Activated CD4-positive, alpha-beta T cell treated with anti-CD3 and anti-CD28 coated beads for 36 hours (primary cell): ENCODE measurements around the gene TTYH2. TPM values are rescaled to one million over a fixed set of nuclear protein-coding genes. Genes with fewer than 3 reads are reported as not detected.
"Not testable (repeated sequence)": the region's sequence is repeated elsewhere in the genome, so short reads cannot be mapped to it uniquely, and the experiment has no call there.

Source experiments
- ATAC-seq: fragments of 200-7000 bp; cut with Tn5 transposase; one replicate; pipeline ENCODE4 v1.10.0; 2021; ENCODE audit warnings: mild to moderate bottlenecking, moderate library complexity
- CTCF ChIA-PET: fragments of 350-600 bp; sonication (Branson Sonifier 250); formaldehyde crosslinking; loops from one replicate; lab custom pipeline; 2021; ENCODE audit warnings: antibody characterized with exemption; lab: Charles Lee
- POLR2A ChIA-PET: fragments of 350-600 bp; sonication (Branson Sonifier 250); formaldehyde crosslinking; loops from one replicate; lab custom pipeline; 2021; ENCODE audit warnings: antibody characterized with exemption, inconsistent platforms; lab: Charles Lee
- DNase-seq: peaks from one replicate; pipeline ENCODE4 v3.0.0-alpha.2; 2020
- H3K27ac Mint-ChIP-seq: one replicate; pipeline ENCODE4 v1.8.0; 2021; ENCODE audit warnings: mixed read lengths
- H3K27me3 Mint-ChIP-seq: one replicate; pipeline ENCODE4 v1.8.0; 2021; ENCODE audit warnings: mixed read lengths
- H3K36me3 Mint-ChIP-seq: one replicate; pipeline ENCODE4 v1.8.0; 2021; ENCODE audit warnings: low read depth, mixed read lengths
- H3K4me1 Mint-ChIP-seq: one replicate; pipeline ENCODE4 v1.8.0; 2021; ENCODE audit warnings: mixed read lengths
- H3K4me3 Mint-ChIP-seq: one replicate; pipeline ENCODE4 v1.8.0; 2021; ENCODE audit warnings: mild to moderate bottlenecking, moderate library complexity, mixed read lengths
- H3K9me3 Mint-ChIP-seq: one replicate; pipeline ENCODE4 v1.8.0; 2021; ENCODE audit warnings: low read depth, mixed read lengths
- intact Hi-C, 2 experiments: fragments of 100-400 bp; cut with DNase I in 1 of 2; cut with micrococcal nuclease in 1 of 2; formaldehyde crosslinking; loops; one replicate each; pipeline versions ENCODE4 v1.14.2 to v1.15.1; 2022 to 2024; cut with DNase I, micrococcal nuclease
- total RNA-seq, 2 experiments: library from RNA; stranded (reverse); gene quantifications; one replicate each; pipeline ENCODE4 v1.2.3, GENCODE V29; 2021

TTYH2 gene
- total RNA-seq, 2 experiments from 2014 or later: 2.7 to 3.4 TPM

- ChIA-PET CTCF (interaction anchor here (0.6 to 1.4 kb wide), 4 partner anchors 11 to 89 kb away, joined by 3 to 6 read pairs (median 4); partner anchors contain the start of gene TTYH2), POLR2A (interaction anchor here (0.9 to 1.2 kb wide), 3 partner anchors 16 to 76 kb away, joined by 3 to 4 read pairs (median 4); no protein-coding TSS in a partner anchor)
- H3K4me1 Mint-ChIP-seq: peaks cover 36% of the 10 kb centered on the region
- intact Hi-C loops: loop anchor here (2.0 to 5.0 kb wide), 3 partner anchors 17 to 79 kb away; partner anchors contain the start of genes RPL38 (in 1 of the 2) and TTYH2 (in 1 of the 2)
- no peaks in the 10 kb centered on the region for H3K9me3 Mint-ChIP-seq
- H3K27ac Mint-ChIP-seq: peak overlapping the region; percentile 85
- ATAC-seq (no peak), DNase-seq (no peak)
- no peaks in the 10 kb centered on the region for H3K36me3 Mint-ChIP-seq
- no peak overlapping the region for H3K4me3 Mint-ChIP-seq
- H3K27me3 Mint-ChIP-seq: no peaks in the 10 kb centered on the region
Observed at GRCh38 chr17:74281799-74282198, 68.4 kb downstream of the TTYH2 start.

- DNase-seq, H3K4me3 Mint-ChIP-seq, H3K36me3 Mint-ChIP-seq, H3K9me3 Mint-ChIP-seq, H3K27me3 Mint-ChIP-seq, ATAC-seq: not testable (repeated sequence)
- Mint-ChIP-seq H3K27ac (peak overlapping the region; percentile 85), H3K4me1 (peaks cover 40% of the 10 kb centered on the region)
- POLR2A ChIA-PET: interaction anchor here (1.2 kb wide), 1 partner anchor 16 kb away, joined by 3 read pairs; no protein-coding TSS in a partner anchor
- CTCF ChIA-PET: interaction anchor here (0.6 to 1.4 kb wide), 3 partner anchors 12 to 89 kb away, joined by 3 to 6 read pairs (median 4); no protein-coding TSS in a partner anchor
- intact Hi-C loops: loop anchor here (2.0 to 5.0 kb wide), 2 partner anchors 17 to 70 kb away; partner anchors contain the start of gene TTYH2 (in 1 of the 2)
Observed at GRCh38 chr17:74282274-74282586, 68.9 kb downstream of the TTYH2 start.

- H3K36me3 Mint-ChIP-seq: no peaks in the 10 kb centered on the region
- H3K9me3 Mint-ChIP-seq: no peaks in the 10 kb centered on the region
- peaks cover 44% of the 10 kb centered on the region for H3K4me1 Mint-ChIP-seq
- intact Hi-C loops: loop anchor here (2.0 to 5.0 kb wide), 2 partner anchors 16 to 70 kb away; partner anchors contain the start of gene TTYH2 (in 1 of the 2)
- ChIA-PET CTCF (interaction anchor here (0.5 to 1.4 kb wide), 3 partner anchors 12 to 102 kb away, joined by 3 to 6 read pairs (median 4); no protein-coding TSS in a partner anchor), POLR2A (interaction anchor here (0.6 to 1.2 kb wide), 2 partner anchors 15 to 1093 kb away, joined by 3 read pairs; no protein-coding TSS in a partner anchor)
- H3K27me3 Mint-ChIP-seq: no peaks in the 10 kb centered on the region
- ATAC-seq (peak; percentile 66), DNase-seq (peak; percentile 77)
- H3K27ac Mint-ChIP-seq: peak overlapping the region; percentile 85
- peak overlapping the region; percentile 44 for H3K4me3 Mint-ChIP-seq
Observed at GRCh38 chr17:74282587-74283370, 69.4 kb downstream of the TTYH2 start.

GRCh38 chr17:74283371-74283673, 70.0 kb downstream of the TTYH2 start:
- POLR2A ChIA-PET: no interaction called here
- no peaks in the 10 kb centered on the region for H3K36me3 Mint-ChIP-seq

GRCh38 chr17:74287031-74287602, 73.7 kb downstream of the TTYH2 start:
- H3K4me3 Mint-ChIP-seq: no peak overlapping the region
- POLR2A ChIA-PET: interaction anchor here (1.4 kb wide), 1 partner anchor 74 kb away, joined by 3 read pairs; the partner anchor contains the start of gene TTYH2
- no peak for ATAC-seq
- H3K4me1 Mint-ChIP-seq: peaks cover 49% of the 10 kb centered on the region
- intact Hi-C loops: no loop called here
- no peaks in the 10 kb centered on the region for H3K36me3 Mint-ChIP-seq
- no peaks in the 10 kb centered on the region for H3K9me3 Mint-ChIP-seq
- no peak overlapping the region for H3K27ac Mint-ChIP-seq
- DNase-seq: no peak
- H3K27me3 Mint-ChIP-seq: no peaks in the 10 kb centered on the region
- CTCF ChIA-PET: no interaction called here

More at GRCh38 chr17:74283371-74283673, 70.0 kb downstream of the TTYH2 start:
- no peaks in the 10 kb centered on the region for H3K27me3 Mint-ChIP-seq
- H3K9me3 Mint-ChIP-seq: no peaks in the 10 kb centered on the region
- no peak overlapping the region for H3K27ac Mint-ChIP-seq
- intact Hi-C loops: loop anchor here (2.0 to 5.0 kb wide), 2 partner anchors 15 to 71 kb away; partner anchors contain the start of gene TTYH2 (in 1 of the 2)
- peaks cover 49% of the 10 kb centered on the region for H3K4me1 Mint-ChIP-seq
- DNase-seq: no peak
- no peak for ATAC-seq
- CTCF ChIA-PET: interaction anchor here (0.5 to 1.4 kb wide), 2 partner anchors 14 to 102 kb away, joined by 3 to 6 read pairs; no protein-coding TSS in a partner anchor
- no peak overlapping the region for H3K4me3 Mint-ChIP-seq

GRCh38 chr17:74288785-74289184, 75.4 kb downstream of the TTYH2 start:
- ATAC-seq: peak; percentile 97
- Mint-ChIP-seq H3K4me1 (peaks cover 36% of the 10 kb centered on the region), H3K27me3 (no peaks in the 10 kb centered on the region), H3K27ac (peak overlapping the region; percentile 26), H3K4me3 (no peak overlapping the region), H3K36me3 (no peaks in the 10 kb centered on the region), H3K9me3 (no peaks in the 10 kb centered on the region)
- peak; percentile 71 for DNase-seq
- intact Hi-C loops: loop anchor here in 1 of 2 experiments (1.0 kb wide), 1 partner anchor 10 kb away; no protein-coding TSS in a partner anchor
- ChIA-PET CTCF (interaction anchor here (0.8 to 1.0 kb wide), 3 partner anchors 10 to 601 kb away, joined by 3 to 4 read pairs (median 3); no protein-coding TSS in a partner anchor), POLR2A (no interaction called here)

GRCh38 chr17:74289688-74290087, 76.3 kb downstream of the TTYH2 start:
- Mint-ChIP-seq H3K36me3 (no peaks in the 10 kb centered on the region), H3K4me1 (peaks cover 33% of the 10 kb centered on the region), H3K4me3 (no peak overlapping the region), H3K27me3 (no peaks in the 10 kb centered on the region), H3K27ac (peak overlapping the region; percentile 55), H3K9me3 (no peaks in the 10 kb centered on the region)
- ChIA-PET CTCF (interaction anchor here (1.0 to 1.1 kb wide), 2 partner anchors 9 to 11 kb away, joined by 3 read pairs; no protein-coding TSS in a partner anchor), POLR2A (no interaction called here)
- DNase-seq: no peak
- ATAC-seq: no peak
- intact Hi-C loops: loop anchor here in 1 of 2 experiments (1.0 kb wide), 1 partner anchor 9 kb away; no protein-coding TSS in a partner anchor

- no peak for ATAC-seq
Observed at GRCh38 chr17:74290340-74290739, 77.0 kb downstream of the TTYH2 start.

GRCh38 chr17:74292495-74292894, 79.1 kb downstream of the TTYH2 start:
- Mint-ChIP-seq H3K9me3 (no peaks in the 10 kb centered on the region), H3K27me3 (no peaks in the 10 kb centered on the region), H3K27ac (no peak overlapping the region), H3K4me1 (peaks cover 36% of the 10 kb centered on the region), H3K36me3 (no peaks in the 10 kb centered on the region), H3K4me3 (no peak overlapping the region)
- ATAC-seq (no peak), DNase-seq (no peak)
- ChIA-PET CTCF (interaction anchor here (1.2 kb wide), 1 partner anchor 69 kb away, joined by 7 read pairs; the partner anchor contains the start of gene BTBD17), POLR2A (no interaction called here)
- intact Hi-C loops: no loop called here

More at GRCh38 chr17:74290340-74290739, 77.0 kb downstream of the TTYH2 start:
- intact Hi-C loops: no loop called here
- Mint-ChIP-seq H3K4me1 (peaks cover 29% of the 10 kb centered on the region), H3K9me3 (no peaks in the 10 kb centered on the region), H3K4me3 (no peak overlapping the region), H3K36me3 (no peaks in the 10 kb centered on the region), H3K27me3 (no peaks in the 10 kb centered on the region), H3K27ac (no peak overlapping the region)
- ChIA-PET CTCF (interaction anchor here (1.0 to 1.1 kb wide), 2 partner anchors 9 to 11 kb away, joined by 3 read pairs; no protein-coding TSS in a partner anchor), POLR2A (no interaction called here)
- no peak for DNase-seq

- no peak for DNase-seq
- Mint-ChIP-seq H3K9me3 (no peaks in the 10 kb centered on the region), H3K4me3 (no peak overlapping the region), H3K36me3 (no peaks in the 10 kb centered on the region), H3K27me3 (peaks cover 5% of the 10 kb centered on the region), H3K27ac (no peak overlapping the region), H3K4me1 (peaks cover 23% of the 10 kb centered on the region)
- no peak for ATAC-seq
- intact Hi-C loops: loop anchor here (1.0 to 5.0 kb wide), 3 partner anchors 84 to 216 kb away; partner anchors contain the start of gene TTYH2 (in 1 of the 2)
- CTCF ChIA-PET: interaction anchor here (0.6 to 2.1 kb wide), 10 partner anchors 9 to 304 kb away, joined by 3 to 7 read pairs (median 4); no protein-coding TSS in a partner anchor
- POLR2A ChIA-PET: no interaction called here
Observed at GRCh38 chr17:74295625-74296547, 82.5 kb downstream of the TTYH2 start.
